GM19455 (cell line): ENCODE measurements around the gene USP47.

Source experiments
- ATAC-seq: cut with Tn5 transposase; IDR thresholded peaks from one replicate; pipeline ENCODE4 v1.9.1; 2021; ENCODE audit not compliant: unreplicated experiment

Gene USP47

GRCh38 chr11:11992257-11993212, 150.8 kb downstream of the USP47 start:
- ATAC-seq: no peak

DNA sequence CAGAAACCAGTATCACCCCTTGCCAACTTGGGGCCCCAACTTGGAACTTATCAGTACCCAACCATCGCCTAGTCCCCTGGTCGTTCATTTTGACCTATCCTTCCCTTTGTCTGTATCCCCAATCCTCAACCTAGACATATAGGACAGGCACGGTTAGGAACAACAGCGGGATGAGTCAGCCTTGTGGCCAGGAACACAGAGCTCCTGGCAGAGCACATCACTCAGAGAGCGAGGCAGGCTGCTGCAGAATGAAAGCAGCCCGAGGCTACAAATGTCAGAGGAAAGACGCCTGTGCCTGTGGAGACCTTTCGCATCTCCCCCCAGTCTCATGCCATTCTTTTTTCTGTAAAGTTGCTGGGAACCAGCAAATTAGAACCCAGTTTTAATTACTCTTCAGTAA, 152.1 kb downstream of the USP47 start:
- no peak for ATAC-seq

DNA sequence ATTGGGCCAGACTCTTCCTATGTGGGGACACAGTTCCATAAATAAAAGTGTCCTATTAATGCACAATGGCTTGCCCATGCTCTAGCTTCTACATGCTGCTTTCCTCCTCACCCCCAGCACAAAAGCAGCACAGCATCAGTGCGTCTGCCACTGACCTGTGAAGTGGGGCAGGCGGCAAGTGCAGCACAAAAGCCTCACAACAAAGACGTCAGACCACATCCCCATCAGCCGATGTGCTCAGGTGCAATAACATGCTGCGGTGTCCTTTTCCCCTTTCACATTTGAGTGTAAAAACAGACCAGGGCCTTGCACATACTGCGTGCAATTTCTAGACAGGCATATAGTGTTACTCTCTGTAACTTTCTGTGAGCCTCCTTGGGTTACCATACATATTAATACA, 153.8 kb downstream of the USP47 start:
- no peak for ATAC-seq

- no peak for ATAC-seq
Observed at GRCh38 chr11:11996321-11997048, 154.7 kb downstream of the USP47 start.

DNA sequence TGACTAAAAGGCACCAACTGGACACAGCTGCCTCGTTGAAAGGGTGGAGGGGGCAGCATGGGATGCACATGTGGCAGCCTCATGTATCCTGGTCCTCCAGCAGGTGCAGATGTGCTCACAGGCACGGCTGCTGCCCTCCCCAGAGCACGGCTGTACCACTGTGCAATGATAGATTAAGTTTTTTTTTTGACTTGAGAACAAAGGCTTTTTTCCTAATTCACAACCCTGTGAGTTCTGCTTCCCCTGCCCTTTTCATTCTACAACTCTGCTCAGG, 155.2 kb downstream of the USP47 start:
- no peak for ATAC-seq

- ATAC-seq: no peak
Observed at GRCh38 chr11:11998091-11998781, 156.5 kb downstream of the USP47 start.

DNA sequence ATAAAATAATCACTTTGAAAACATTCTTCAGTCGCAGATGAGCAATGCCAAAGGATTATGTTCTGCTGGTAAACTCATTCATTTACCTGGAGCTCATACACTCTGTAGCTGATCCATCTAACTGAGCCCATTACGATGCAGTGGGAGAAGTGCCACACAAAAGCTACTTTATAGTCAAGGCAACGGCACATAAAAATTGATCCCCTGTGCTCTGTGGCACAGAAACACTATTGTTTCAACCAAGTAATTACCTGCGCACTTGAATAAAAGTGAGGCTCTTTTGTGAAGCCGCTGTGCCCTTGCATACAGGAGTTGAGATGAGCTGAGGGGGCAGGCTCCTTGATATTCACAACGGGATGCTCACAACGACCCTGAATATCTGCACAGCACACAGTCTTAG, 159.4 kb downstream of the USP47 start:
- ATAC-seq: no peak

- ATAC-seq: no peak
Observed at GRCh38 chr11:12003336-12003735, 161.6 kb downstream of the USP47 start.

DNA sequence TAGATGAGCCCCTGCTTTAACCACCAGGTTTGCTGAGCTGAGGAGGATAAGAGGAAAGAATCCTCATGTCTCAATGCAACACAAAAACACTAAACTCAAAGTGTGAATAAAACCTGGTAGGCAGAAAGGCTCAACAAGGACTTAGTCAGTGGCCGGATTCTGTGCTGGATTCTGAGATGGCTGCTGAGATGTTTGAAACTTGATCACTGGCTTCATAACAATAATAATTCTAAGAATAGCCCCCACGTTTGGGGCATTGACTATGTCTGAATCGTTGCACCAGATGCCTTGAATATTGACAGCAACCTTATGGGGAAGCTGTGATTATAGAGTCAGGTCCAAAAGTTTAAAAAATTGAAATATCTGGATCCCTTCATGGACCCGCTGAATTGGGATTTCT, 162.0 kb downstream of the USP47 start:
- no peak for ATAC-seq

GRCh38 chr11:12005061-12005460, 163.3 kb downstream of the USP47 start:
- ATAC-seq: no peak

- ATAC-seq: no peak
Observed at GRCh38 chr11:12005476-12005875, 163.7 kb downstream of the USP47 start.

DNA sequence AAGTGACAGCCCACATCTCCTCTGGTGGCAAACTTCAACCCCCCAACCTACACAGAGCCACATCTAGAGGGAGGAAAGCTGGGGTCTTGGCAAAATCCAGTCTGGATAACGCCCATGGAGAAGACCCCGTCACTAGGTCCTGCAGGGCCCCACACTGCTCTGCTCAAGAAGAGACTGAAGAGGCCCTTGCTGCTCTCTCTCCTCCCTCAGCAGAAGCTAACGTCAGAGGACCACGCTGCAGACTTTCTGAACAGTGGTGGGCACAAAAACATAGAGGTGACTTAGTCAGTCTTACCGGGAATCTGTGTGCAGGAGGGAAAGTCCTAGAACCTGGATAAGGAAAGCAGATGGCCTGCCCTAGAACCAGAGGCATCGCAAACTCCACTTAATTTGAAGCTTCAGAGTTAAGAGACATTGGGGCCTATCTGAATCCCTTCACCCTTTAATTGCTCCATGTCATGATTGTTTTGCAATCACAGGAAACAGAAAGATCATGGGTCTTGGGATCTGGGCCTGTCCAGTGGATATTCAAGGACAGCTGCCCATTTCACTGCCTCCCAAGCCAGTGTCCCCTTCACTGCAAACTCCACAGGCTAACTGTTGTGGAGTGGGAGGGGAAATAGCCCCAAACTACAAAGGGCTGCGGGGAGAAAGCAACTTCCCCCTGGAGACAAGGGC, 164.9 kb downstream of the USP47 start:
- ATAC-seq: no peak

DNA sequence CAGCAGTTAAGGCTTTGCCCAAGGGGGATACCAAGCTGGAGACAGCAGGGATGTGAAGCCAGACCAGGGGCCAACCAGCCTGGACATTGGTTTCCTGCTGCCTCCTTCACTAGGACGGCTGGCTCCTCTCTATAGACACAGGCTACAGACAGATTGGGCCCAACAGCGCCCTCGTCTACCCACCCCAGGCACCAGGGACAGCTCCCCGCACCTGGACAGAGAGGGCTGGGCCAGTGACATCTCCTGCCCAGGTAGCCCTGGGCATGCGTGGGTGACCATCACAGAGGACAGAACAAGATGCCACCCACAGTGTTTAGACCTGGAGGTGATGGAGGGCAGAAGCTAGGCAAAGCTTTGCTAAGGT, 165.4 kb downstream of the USP47 start:
- ATAC-seq: no peak

DNA sequence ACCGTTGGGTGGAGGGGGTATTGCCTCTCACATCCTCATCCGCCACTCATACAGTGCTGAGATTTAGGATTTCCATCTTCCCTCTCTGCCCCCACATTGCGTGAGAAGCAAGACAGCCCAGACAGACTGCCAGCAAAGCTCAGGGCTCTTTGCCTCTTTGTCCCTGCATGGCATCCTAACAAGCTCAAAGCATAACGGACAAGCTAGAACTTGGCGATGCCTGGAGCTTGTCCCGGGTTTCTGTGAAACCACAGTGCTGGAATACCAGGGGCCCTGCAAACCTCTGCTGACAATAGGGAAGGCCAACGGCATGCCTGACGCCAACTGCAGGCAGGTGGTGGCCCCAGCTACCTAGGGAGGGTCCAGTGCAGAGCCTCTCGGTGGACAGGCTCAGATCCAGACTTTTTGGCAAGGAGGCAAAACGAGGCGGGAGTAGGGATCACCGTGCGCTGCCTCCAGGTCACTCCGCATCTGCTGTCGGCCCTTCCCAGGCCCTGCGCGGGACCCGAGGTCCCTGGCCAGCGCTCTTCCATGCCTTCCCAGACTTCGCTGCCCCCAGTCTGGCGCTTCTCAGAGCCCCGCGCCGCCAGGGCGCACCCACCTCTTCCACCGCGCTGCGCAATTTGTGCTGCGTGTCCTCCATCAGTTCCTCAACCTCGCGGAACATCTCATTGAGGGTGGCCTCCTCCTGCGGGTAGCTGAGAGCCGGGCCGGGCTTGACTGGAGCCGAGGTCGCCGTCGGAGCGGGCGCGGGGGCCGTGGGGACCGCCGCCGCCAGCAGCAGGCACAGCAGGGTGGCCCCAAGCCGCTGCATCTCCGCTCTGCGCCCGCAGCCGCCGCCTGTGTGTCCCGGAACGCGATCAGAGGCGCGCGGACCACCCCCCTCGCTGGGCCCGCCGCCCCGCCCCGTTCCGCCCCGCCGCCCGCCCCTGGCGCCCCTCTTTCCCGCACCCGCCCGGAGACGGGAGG, 166.3 kb downstream of the USP47 start, which contains the start of gene DKK3:
Gene DKK3, minus strand, starts transcription at position 858 of the 969 bp plus-strand sequence. Its CDS starts 44 bp downstream, at position 814.
- no peak for ATAC-seq
